SK-N-SH (cell line): ENCODE data around the gene SLC35A4. TPM values are rescaled to one million over a fixed set of nuclear protein-coding genes. Genes with fewer than 3 reads are reported as not detected.

Experiments used
- CTCF ChIA-PET: fragments of 300-600, 350-600 bp; formaldehyde crosslinking; extraction: SDS; loops from one replicate; lab custom pipeline; 2021; lab: Yijun Ruan, JAX
- POLR2A ChIA-PET: fragments of 350-600 bp; sonication (Branson Sonifier 250); formaldehyde crosslinking; extraction: SDS; loops from one replicate; lab custom pipeline; 2020; ENCODE audit warnings: antibody characterized with exemption, inconsistent platforms; lab: Yijun Ruan, JAX
- DNase-seq: peaks from one replicate; pipeline ENCODE4 v3.0.0; 2012
- H2AFZ ChIP-seq: fragments of 200-600 bp; sonication (generic); 2 replicates; pipeline ENCODE4 v1.8.1; 2016; ENCODE audit warnings: antibody characterized with exemption, mild to moderate bottlenecking, low read depth
- H3F3A ChIP-seq: fragments of 200-600 bp; sonication (generic); replicated peaks from 2 replicates; pipeline ENCODE3; 2016; ENCODE audit warnings: antibody characterized with exemption, mild to moderate bottlenecking; ENCODE audit not compliant: insufficient read depth
- H3K27ac ChIP-seq, 2 experiments: fragments of 200-500 bp in 1 of 2; fragments of 200-600 bp in 1 of 2; sonication (Bioruptor generic) in 1 of 2; sonication (generic), shearing (Covaris generic) in 1 of 2; 2 replicates each; pipeline versions ENCODE4 v1.5.1 to v1.6.1; 2014 to 2016; ENCODE audit warnings: low read depth in 2 of 2, inconsistent platforms in 1 of 2, low read length in 1 of 2, mild to moderate bottlenecking in 1 of 2, mixed read lengths in 1 of 2
- H3K27me3 ChIP-seq: fragments of 200-600 bp; sonication (generic), shearing (Covaris generic); 2 replicates; pipeline ENCODE4 v1.6.1; 2016; ENCODE audit warnings: mixed run types; ENCODE audit not compliant: insufficient read depth
- H3K36me3 ChIP-seq, 2 experiments: fragments of 200-500 bp in 1 of 2; fragments of 200-600 bp in 1 of 2; sonication (Bioruptor generic) in 1 of 2; sonication (generic) in 1 of 2; replicated peaks in 1 of 2; 2 replicates each; pipeline versions ENCODE3 to v1.5.1; 2014 to 2016; ENCODE audit warnings: low read length in 1 of 2, mild to moderate bottlenecking in 1 of 2; ENCODE audit not compliant: insufficient read depth in 2 of 2, control insufficient read depth in 1 of 2
- H3K4me1 ChIP-seq, 2 experiments: fragments of 200-500 bp in 1 of 2; fragments of 200-600 bp in 1 of 2; sonication (Bioruptor generic) in 1 of 2; sonication (generic), shearing (Covaris generic) in 1 of 2; 2 replicates each; pipeline versions ENCODE4 v1.5.1 to v1.6.1; 2014 to 2016; ENCODE audit warnings: low read depth in 1 of 2, low read length in 1 of 2, mixed run types in 1 of 2; ENCODE audit not compliant: insufficient read depth in 2 of 2, control insufficient read depth in 1 of 2
- H3K4me2 ChIP-seq: fragments of 200-600 bp; sonication (generic), shearing (Covaris generic); 2 replicates; pipeline ENCODE4 v1.6.1; 2017; ENCODE audit warnings: mixed run types
- H3K4me3 ChIP-seq, 2 experiments: fragments of 200-500 bp in 1 of 2; fragments of 200-600 bp in 1 of 2; sonication (Bioruptor generic) in 1 of 2; sonication (generic), shearing (Covaris generic) in 1 of 2; 2 replicates each; pipeline versions ENCODE4 v1.5.1 to v1.8.1; 2014 to 2016; ENCODE audit warnings: low read depth in 2 of 2, inconsistent platforms in 1 of 2, low read length in 1 of 2, mild to moderate bottlenecking in 1 of 2, mixed read lengths in 1 of 2, moderate library complexity in 1 of 2
- H3K79me2 ChIP-seq: fragments of 200-600 bp; sonication (generic); 2 replicates; pipeline ENCODE4 v1.8.1; 2017; ENCODE audit warnings: mild to moderate bottlenecking; ENCODE audit not compliant: insufficient read depth
- H3K9ac ChIP-seq: fragments of 200-600 bp; sonication (generic); 2 replicates; pipeline ENCODE4 v1.6.1; 2017; ENCODE audit warnings: mixed run types
- H3K9me2 ChIP-seq: fragments of 200-600 bp; sonication (generic); 2 replicates; pipeline ENCODE4 v1.6.1; 2017; ENCODE audit warnings: mixed run types
- H3K9me3 ChIP-seq: fragments of 200-600 bp; sonication (generic); 2 replicates; pipeline ENCODE4 v1.6.1; 2017; ENCODE audit warnings: mixed run types, mild to moderate bottlenecking, moderate library complexity
- H4K20me1 ChIP-seq: fragments of 200-600 bp; sonication (generic); 2 replicates; pipeline ENCODE4 v1.6.1; 2017; ENCODE audit warnings: mild to moderate bottlenecking, mixed run types; ENCODE audit not compliant: insufficient read depth
- CHD2 ChIP-seq: fragments of 150-350 bp; IDR thresholded peaks from 2 replicates; pipeline ENCODE4 v1.6.1; 2018; ENCODE audit warnings: low read length; ENCODE audit not compliant: partially characterized antibody
- FOSL2 ChIP-seq: IDR thresholded peaks from 2 replicates; pipeline ENCODE4 v1.4.0; 2012; ENCODE audit warnings: low read depth, mild to moderate bottlenecking, moderate library complexity, borderline replicate concordance
- FOXJ3 ChIP-seq: sonication (generic); formaldehyde crosslinking; IDR thresholded peaks from 2 replicates; pipeline ENCODE4 v1.5.1; 2020; ENCODE audit warnings: mild to moderate bottlenecking, missing genetic modification reagents
- FOXM1 ChIP-seq: IDR thresholded peaks from 2 replicates; pipeline ENCODE4 v1.4.0; 2012; ENCODE audit warnings: low read depth, mild to moderate bottlenecking
- JUND ChIP-seq: IDR thresholded peaks from 2 replicates; pipeline ENCODE4 v1.4.0; 2012
- MXI1 ChIP-seq: IDR thresholded peaks from 2 replicates; pipeline ENCODE4 v1.6.1; 2012; ENCODE audit warnings: mild to moderate bottlenecking, low read depth, low read length, improper control_type of control experiment
- PBX3 ChIP-seq: IDR thresholded peaks from 2 replicates; pipeline ENCODE4; 2012
- POLR2AphosphoS5 ChIP-seq: IDR thresholded peaks from 2 replicates; pipeline ENCODE4 v1.6.1; 2012; ENCODE audit warnings: low read depth, low read length
- SIN3A ChIP-seq: IDR thresholded peaks from 2 replicates; pipeline ENCODE4 v1.6.1; 2012; ENCODE audit warnings: low read depth, mild to moderate bottlenecking, low read length, moderate library complexity, borderline replicate concordance
- SMC3 ChIP-seq: IDR thresholded peaks from 2 replicates; pipeline ENCODE4 v1.6.1; 2012; ENCODE audit warnings: low read depth, low read length, improper control_type of control experiment
- TAF1 ChIP-seq: IDR thresholded peaks from 2 replicates; pipeline ENCODE4 v1.6.1; 2012; ENCODE audit warnings: low read depth, mild to moderate bottlenecking, low read length, moderate library complexity, borderline replicate concordance
- TEAD4 ChIP-seq: IDR thresholded peaks from 2 replicates; pipeline ENCODE4 v1.4.0; 2012; ENCODE audit warnings: mild to moderate bottlenecking, borderline replicate concordance; ENCODE audit not compliant: insufficient read depth
- USF1 ChIP-seq: IDR thresholded peaks from 2 replicates; pipeline ENCODE4 v1.4.0; 2012; ENCODE audit warnings: low read depth, borderline replicate concordance
- YY1 ChIP-seq: IDR thresholded peaks from 2 replicates; pipeline ENCODE4 v1.4.0; 2012; ENCODE audit warnings: low read depth, mild to moderate bottlenecking
- WGBS: methylation state at CpG from one replicate; pipeline ENCODE4 v1.1.6; 2017; ENCODE audit warnings: low lambda C conversion rate; 5-methylcytosine and 5-hydroxymethylcytosine counted together
- polyA plus RNA-seq, 3 experiments: library from polyadenylated mRNA; depleted of rRNA; stranded (reverse); fragments of >200 nt; gene quantifications; 2 replicates each; pipeline ENCODE4 v1.2.3, GENCODE V29; 2012
- TF ChIP-seq, protein P1 (sequence below): fragments of 200-600 bp; sonication (generic); IDR thresholded peaks from 2 replicates; pipeline ENCODE4 v1.6.1; 2017; ENCODE audit warnings: antibody characterized with exemption, mild to moderate bottlenecking, moderate library complexity
- TF ChIP-seq, protein P2 (sequence below): IDR thresholded peaks from 2 replicates; pipeline ENCODE4 v1.6.1; 2012; ENCODE audit warnings: mild to moderate bottlenecking, low read depth, low read length, moderate library complexity
- TF ChIP-seq, protein P3 (sequence below): fragments of 150-350 bp; IDR thresholded peaks from 2 replicates; pipeline ENCODE4 v1.6.1; 2016; ENCODE audit warnings: mild to moderate bottlenecking, low read depth, low read length
- TF ChIP-seq, protein P4 (sequence below): IDR thresholded peaks from 2 replicates; pipeline ENCODE4 v1.4.0; 2012; ENCODE audit warnings: low read depth

Gene SLC35A4
- polyA plus RNA-seq, 1 of the 3 experiments (the other 2 are of a cell fraction): 56.2 TPM

GRCh38 chr5:140542972-140543371, 21.7 kb upstream of the SLC35A4 start:
- H3K9ac ChIP-seq: no peak overlapping the region
- H3K36me3 ChIP-seq: peaks cover 49 to 58% of the 10 kb centered on the region in 2 experiments
- peaks cover 5 to 15% of the 10 kb centered on the region in 2 experiments; a peak in 2 of 4 replicates for H3K4me1 ChIP-seq
- no peaks in the 10 kb centered on the region for H3K9me3 ChIP-seq
- ChIA-PET POLR2A (no interaction called here), CTCF (no interaction called here)
- 98% methylated on average over 5 of the region's 5 CpGs for WGBS
- H3K9me2 ChIP-seq: no peaks in the 10 kb centered on the region
- H3K79me2 ChIP-seq: peaks cover 5% of the 10 kb centered on the region; the same call in 1 of the 2 replicates
- DNase-seq: no peak
- no peak overlapping the region for H3K27ac ChIP-seq
- no peak overlapping the region for H2AFZ ChIP-seq
- no peak overlapping the region for H3K4me2 ChIP-seq
- H4K20me1 ChIP-seq: no peaks in the 10 kb centered on the region; the same call in 1 of the 2 replicates
- H3K27me3 ChIP-seq: no peaks in the 10 kb centered on the region
- no peak for TF ChIP-seq TAF1
- TF ChIP-seq USF1: no peak
- TF ChIP-seq, protein P1, sequence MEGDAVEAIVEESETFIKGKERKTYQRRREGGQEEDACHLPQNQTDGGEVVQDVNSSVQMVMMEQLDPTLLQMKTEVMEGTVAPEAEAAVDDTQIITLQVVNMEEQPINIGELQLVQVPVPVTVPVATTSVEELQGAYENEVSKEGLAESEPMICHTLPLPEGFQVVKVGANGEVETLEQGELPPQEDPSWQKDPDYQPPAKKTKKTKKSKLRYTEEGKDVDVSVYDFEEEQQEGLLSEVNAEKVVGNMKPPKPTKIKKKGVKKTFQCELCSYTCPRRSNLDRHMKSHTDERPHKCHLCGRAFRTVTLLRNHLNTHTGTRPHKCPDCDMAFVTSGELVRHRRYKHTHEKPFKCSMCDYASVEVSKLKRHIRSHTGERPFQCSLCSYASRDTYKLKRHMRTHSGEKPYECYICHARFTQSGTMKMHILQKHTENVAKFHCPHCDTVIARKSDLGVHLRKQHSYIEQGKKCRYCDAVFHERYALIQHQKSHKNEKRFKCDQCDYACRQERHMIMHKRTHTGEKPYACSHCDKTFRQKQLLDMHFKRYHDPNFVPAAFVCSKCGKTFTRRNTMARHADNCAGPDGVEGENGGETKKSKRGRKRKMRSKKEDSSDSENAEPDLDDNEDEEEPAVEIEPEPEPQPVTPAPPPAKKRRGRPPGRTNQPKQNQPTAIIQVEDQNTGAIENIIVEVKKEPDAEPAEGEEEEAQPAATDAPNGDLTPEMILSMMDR: no peak
- TF ChIP-seq, protein P2, sequence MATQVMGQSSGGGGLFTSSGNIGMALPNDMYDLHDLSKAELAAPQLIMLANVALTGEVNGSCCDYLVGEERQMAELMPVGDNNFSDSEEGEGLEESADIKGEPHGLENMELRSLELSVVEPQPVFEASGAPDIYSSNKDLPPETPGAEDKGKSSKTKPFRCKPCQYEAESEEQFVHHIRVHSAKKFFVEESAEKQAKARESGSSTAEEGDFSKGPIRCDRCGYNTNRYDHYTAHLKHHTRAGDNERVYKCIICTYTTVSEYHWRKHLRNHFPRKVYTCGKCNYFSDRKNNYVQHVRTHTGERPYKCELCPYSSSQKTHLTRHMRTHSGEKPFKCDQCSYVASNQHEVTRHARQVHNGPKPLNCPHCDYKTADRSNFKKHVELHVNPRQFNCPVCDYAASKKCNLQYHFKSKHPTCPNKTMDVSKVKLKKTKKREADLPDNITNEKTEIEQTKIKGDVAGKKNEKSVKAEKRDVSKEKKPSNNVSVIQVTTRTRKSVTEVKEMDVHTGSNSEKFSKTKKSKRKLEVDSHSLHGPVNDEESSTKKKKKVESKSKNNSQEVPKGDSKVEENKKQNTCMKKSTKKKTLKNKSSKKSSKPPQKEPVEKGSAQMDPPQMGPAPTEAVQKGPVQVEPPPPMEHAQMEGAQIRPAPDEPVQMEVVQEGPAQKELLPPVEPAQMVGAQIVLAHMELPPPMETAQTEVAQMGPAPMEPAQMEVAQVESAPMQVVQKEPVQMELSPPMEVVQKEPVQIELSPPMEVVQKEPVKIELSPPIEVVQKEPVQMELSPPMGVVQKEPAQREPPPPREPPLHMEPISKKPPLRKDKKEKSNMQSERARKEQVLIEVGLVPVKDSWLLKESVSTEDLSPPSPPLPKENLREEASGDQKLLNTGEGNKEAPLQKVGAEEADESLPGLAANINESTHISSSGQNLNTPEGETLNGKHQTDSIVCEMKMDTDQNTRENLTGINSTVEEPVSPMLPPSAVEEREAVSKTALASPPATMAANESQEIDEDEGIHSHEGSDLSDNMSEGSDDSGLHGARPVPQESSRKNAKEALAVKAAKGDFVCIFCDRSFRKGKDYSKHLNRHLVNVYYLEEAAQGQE: no peak
- no peak for TF ChIP-seq FOXJ3 (CRISPR knock-in tag)
- TF ChIP-seq JUND: no peak
- peaks cover 22% of the 10 kb centered on the region for H3F3A ChIP-seq
- no peak overlapping the region for H3K4me3 ChIP-seq

GRCh38 chr5:140544986-140545385, 19.6 kb upstream of the SLC35A4 start:
- H3K36me3 ChIP-seq: peaks cover 43 to 44% of the 10 kb centered on the region in 2 experiments
- H3K9me2 ChIP-seq: no peaks in the 10 kb centered on the region
- peaks cover 8% of the 10 kb centered on the region; the same call in 1 of the 2 replicates for H3K79me2 ChIP-seq
- H3K4me2 ChIP-seq: no peak overlapping the region
- POLR2A ChIA-PET: interaction anchor here (1.0 kb wide), 1 partner anchor 12 kb away, joined by 3 read pairs; the partner anchor contains the start of gene SRA1
- no peaks in the 10 kb centered on the region; the same call in 1 of the 2 replicates for H4K20me1 ChIP-seq
- no peak overlapping the region for H3K27ac ChIP-seq
- no peak for DNase-seq
- no peak overlapping the region for H3K9ac ChIP-seq
- H3F3A ChIP-seq: peaks cover 31% of the 10 kb centered on the region
- WGBS: 96% methylated on average over 7 of the region's 7 CpGs
- no peaks in the 10 kb centered on the region for H3K9me3 ChIP-seq
- CTCF ChIA-PET: interaction anchor here (0.7 to 1.2 kb wide), 2 partner anchors 41 to 172 kb away, joined by 3 to 4 read pairs; no protein-coding TSS in a partner anchor
- no peak overlapping the region for H3K4me3 ChIP-seq
- H3K4me1 ChIP-seq: peaks cover 8 to 35% of the 10 kb centered on the region in 2 experiments; a peak in 3 of 4 replicates
- no peak overlapping the region for H2AFZ ChIP-seq
- no peaks in the 10 kb centered on the region for H3K27me3 ChIP-seq
- TF ChIP-seq POLR2AphosphoS5 (no peak), YY1 (no peak), PBX3 (no peak), SIN3A (no peak), CHD2 (no peak), SMC3 (no peak), TEAD4 (no peak), FOSL2 (no peak), MXI1 (no peak), FOXM1 (no peak)
- TF ChIP-seq, protein P3, sequence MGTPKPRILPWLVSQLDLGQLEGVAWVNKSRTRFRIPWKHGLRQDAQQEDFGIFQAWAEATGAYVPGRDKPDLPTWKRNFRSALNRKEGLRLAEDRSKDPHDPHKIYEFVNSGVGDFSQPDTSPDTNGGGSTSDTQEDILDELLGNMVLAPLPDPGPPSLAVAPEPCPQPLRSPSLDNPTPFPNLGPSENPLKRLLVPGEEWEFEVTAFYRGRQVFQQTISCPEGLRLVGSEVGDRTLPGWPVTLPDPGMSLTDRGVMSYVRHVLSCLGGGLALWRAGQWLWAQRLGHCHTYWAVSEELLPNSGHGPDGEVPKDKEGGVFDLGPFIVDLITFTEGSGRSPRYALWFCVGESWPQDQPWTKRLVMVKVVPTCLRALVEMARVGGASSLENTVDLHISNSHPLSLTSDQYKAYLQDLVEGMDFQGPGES: no peak
- TF ChIP-seq, protein P4, sequence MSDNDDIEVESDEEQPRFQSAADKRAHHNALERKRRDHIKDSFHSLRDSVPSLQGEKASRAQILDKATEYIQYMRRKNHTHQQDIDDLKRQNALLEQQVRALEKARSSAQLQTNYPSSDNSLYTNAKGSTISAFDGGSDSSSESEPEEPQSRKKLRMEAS: no peak
